HG03439 (cell line): ENCODE results near the gene RAD51B.

Source experiments
- ATAC-seq: cut with Tn5 transposase; IDR thresholded peaks from one replicate; pipeline ENCODE4 v1.9.1; 2021; ENCODE audit warnings: mild to moderate bottlenecking, moderate library complexity; ENCODE audit not compliant: unreplicated experiment

Gene RAD51B

DNA sequence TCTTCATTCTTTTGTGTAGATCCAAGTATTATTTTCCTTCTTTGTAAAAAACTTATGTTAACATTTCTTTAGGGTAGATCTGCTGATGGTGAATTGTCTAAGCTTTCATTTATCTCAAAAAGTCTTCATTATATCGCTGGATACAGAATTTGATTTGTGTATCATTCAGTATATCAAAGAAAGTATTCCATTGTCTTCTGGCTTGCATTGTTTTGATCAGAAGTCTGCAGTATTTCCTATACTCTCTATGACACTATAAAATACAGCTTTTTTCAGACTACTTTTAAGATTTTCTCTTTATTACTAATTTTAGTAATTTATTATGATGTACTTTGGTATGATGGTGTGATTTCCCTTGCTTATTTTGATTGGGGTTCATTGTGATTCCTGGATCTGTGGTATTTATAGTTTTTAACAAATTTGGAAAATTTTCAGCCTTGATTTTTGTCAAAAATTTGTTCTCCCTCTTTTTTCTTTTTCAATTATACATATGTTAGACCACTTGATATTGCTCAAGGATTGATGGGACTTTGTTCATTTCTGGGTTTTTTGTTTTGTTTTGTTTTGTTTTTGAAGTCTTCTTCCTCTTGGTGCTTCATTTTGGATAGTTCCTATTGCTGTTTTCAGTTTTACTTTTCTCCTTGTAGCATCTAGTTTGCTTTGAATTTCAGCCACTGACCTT, 796.8 kb downstream of the RAD51B start:
- ATAC-seq: no peak

DNA sequence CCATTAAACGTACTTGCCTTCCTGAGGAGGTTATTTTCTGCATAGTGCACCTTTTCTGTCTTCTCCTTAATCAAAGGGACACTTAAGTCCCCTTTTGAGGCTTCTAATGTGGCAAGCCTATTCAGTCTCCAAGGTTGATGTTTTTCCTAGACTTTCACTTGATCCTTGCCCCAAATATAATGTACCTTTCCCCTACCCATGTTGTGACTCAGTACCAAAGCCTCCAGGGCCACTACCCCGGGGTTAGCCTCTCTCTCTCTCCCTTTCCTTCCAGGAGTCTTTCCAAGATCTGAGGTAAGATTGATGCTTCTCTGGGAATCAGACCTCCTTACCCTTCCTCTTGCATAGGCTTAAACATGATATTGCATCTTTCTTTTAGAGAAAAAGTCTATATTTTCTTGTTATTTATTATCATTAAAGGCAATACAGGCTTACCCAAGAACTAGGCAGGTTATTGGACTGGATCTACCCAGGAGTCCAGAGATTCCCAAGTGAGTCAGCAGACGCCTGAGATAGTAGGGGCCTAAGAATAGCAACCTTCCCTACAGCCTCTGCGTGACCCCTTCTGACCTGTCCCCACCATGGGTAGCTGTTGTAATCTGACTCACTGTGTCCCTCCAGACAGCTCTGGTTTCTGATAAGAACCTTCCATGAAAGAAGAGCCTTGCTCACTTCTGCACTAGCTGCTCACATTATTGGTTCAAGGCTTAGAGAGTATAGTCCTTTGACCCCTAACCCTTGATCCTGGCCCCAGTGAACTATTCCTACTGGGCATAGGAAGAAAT, 800.4 kb downstream of the RAD51B start:
- no peak for ATAC-seq

DNA sequence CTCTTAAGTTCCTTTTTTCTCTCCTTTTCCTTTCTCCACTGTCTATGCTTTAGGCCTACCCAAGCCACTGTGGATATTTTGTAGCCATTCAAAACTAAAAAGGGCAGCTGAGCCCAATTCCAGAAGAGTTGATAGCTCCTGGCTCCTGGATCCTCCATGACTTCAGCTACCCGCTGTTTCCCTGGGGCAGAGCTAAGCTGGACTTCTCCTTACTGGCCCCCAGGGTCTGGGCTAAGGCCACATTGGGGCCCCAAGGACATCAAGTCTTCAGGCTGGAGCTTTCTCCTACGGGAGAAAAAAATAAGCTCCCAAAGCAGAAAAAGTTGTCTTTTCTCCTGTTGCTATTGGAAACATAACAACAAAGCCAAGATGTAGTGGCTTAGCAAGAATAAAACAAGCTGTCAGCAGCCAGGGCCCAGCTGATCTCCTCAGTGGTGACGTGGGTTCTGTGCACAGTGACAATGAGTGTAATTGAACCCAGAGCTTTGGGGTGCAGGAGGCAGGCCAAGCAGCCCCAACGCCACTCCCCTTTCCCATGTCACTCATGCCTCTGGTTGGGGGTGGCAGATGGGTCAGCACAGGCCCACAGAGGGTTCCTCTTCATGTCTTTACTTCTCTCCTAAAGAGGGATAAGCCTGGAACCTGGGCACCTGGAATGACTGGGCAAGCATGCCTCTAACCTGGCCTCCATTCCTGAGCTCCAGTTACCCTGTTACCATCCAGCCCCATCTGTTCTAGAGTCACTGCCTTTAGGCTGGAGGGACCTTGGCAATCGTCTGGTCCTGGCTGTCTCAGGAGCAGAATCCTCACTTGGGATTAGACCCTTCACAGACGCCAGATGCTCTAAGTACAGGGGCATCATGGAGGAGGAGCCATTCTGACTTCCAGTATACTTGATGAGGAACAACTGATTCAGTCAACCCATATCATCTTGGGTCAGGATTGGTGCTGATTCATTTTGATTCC, 802.1 kb downstream of the RAD51B start:
- ATAC-seq: no peak

GRCh38 chr14:68622856-68623255, 803.3 kb downstream of the RAD51B start:
- no peak for ATAC-seq

GRCh38 chr14:68623307-68623706, 803.7 kb downstream of the RAD51B start:
- ATAC-seq: no peak

DNA sequence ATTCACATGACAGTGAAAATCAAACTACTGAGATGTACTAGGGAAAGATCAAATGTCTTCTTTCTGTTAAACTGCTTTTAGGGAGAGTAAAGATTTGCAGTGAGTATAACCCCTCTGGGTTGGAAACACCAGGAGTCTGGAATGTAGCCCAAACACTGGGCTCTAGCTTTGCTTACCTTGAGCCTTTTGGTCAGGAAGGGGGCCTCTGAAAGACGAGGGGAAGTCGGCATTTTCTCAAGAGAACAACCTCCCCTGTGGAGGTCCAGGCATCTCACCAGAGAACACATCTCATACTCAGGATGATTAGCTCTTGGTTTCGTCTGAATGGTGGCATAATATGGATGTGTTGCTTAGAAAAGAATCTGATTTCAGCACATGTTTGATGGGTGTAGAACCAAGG, 804.2 kb downstream of the RAD51B start:
- no peak for ATAC-seq

GRCh38 chr14:68624541-68625220, 805.1 kb downstream of the RAD51B start:
- ATAC-seq: no peak

DNA sequence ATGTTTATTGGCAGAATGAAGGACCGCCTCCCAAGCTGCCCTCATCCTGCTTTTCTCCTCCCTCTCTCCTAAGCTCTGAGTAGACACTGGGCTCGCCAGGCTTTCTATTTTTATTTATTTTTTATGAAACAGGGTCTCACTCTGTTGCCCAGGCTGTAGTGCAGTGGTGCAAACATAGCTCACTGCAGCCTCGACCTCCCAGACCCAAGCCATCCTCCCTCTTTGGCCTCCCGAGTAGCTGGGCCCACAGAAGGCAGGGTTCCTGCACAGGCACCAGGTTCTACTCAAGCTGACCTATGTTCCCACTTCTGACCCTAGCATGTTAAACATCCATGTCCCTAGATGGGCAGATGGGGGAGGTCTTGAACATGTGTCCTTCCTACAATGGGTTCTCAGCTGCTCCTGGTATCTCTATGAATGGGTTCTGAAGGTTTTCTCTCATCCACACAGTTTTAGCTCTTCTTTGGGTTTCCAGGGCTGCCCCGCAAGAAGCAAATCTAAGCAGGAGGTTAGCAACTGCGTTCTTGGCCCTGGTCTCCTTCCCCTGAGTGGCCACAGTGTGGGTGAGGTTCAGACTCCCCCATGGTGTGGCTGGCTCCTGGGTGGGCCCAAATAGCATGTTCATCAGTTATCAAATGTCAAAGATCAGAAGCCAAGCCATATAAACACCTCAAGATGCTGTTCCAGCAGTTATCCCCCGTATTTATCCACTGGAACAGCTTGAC, 805.9 kb downstream of the RAD51B start:
- no peak for ATAC-seq

GRCh38 chr14:68626386-68626785, 806.8 kb downstream of the RAD51B start:
- no peak for ATAC-seq

DNA sequence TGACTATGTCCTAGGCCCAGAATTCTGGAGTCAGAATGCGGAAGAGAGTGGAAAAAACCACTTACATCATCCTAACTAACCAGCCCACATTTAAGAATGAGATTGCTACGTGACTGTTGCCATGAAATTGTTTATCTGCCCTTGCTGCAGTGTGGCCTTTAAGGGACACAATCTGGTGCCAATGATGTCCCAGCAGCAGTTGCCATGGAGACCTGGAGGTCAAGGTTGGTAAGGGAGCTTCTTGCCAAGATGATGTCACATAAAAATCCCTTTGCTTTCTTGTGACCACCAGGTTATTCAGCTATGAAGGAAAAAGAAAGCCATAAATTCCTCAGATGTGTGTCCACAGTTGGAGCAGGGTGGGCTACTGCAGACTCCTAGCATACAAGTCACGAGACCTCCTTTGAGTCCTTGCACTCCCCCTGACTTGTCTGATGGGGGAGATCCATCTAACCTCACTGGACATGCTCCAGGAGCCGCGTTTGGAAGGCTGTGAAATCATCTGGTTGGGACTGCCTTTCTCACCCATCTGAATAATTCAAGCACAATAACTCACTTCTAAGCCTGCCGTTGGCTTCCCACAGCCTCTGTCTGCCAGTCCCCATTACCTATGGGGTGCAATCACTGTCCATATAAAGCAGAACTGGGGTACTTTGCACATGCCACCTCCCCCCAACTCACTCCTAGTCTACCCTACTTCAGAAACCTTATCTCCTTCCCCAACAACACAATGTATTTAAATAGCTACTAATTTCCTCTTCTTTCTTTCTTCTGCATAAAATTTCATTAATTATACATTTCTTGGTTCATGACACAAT, 807.7 kb downstream of the RAD51B start:
- no peak for ATAC-seq

DNA sequence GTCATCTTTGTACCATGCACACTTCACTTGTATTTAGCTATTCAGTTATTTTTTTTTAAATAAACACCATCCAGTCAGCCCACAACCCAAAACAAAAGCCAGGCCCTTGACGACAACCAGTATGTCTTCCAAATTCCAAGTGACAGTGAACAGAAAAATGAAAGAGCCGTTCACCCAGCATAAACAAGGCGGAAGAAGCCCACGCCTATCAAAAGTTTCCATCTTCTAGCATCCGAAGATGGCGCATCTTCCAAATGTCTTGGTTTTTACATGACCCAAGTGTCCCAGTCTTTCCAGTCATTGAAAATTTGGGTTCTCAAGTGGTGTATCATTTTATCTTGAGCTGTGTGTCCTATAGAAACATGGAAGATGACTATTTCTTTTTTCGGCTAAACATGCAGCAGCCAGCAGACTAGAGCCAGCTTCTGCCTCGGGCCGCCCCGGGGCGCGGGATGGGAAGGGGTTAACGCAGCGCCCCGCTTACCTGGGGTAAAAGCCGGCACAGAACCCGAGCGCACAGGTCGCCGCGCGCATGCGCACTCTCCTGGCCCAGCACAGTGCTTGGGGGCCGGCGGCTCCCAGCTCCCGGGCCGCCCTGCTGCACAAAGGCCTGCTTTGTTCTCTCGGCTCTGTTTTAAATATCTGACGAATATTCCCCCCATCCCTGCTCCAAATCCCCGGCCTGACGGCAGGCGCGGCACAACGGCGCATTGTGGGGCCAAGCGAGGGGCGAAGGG, 808.5 kb downstream of the RAD51B start:
- ATAC-seq: no peak

- no peak for ATAC-seq
Observed at GRCh38 chr14:68628605-68629310, 809.2 kb downstream of the RAD51B start.

- ATAC-seq: no peak
Observed at GRCh38 chr14:68630081-68630571, 810.5 kb downstream of the RAD51B start.

- ATAC-seq: no peak
Observed at GRCh38 chr14:68630611-68631393, 811.2 kb downstream of the RAD51B start.

- no peak for ATAC-seq
Observed at GRCh38 chr14:68631394-68632053, 811.9 kb downstream of the RAD51B start.
